ENCODE results near the gene PHTF1.

DNA sequence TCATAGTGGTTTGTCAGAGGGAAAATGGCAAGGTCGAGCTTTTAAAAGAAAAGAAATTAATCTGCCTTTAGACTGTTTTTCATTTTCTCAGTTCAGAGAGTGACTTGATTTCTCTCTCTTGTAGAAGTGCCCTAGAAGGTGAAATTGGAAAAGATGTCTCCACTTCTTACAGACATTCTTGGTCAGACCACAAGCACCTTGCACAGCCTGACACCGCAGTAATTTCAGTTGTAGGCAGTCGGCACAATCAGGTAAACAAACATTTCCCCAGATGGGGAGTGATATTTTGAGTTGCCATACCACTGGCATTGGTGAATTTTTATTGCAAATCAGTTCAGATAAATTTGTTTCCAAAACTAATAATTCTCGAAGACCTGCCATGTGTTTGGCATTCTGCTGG lies 86.8 kb downstream of the PHTF1 start:
- no peak for TF ChIP-seq POLR2A (IDR thresholded peaks at IDR 0.05)
- TF ChIP-seq, protein P1, sequence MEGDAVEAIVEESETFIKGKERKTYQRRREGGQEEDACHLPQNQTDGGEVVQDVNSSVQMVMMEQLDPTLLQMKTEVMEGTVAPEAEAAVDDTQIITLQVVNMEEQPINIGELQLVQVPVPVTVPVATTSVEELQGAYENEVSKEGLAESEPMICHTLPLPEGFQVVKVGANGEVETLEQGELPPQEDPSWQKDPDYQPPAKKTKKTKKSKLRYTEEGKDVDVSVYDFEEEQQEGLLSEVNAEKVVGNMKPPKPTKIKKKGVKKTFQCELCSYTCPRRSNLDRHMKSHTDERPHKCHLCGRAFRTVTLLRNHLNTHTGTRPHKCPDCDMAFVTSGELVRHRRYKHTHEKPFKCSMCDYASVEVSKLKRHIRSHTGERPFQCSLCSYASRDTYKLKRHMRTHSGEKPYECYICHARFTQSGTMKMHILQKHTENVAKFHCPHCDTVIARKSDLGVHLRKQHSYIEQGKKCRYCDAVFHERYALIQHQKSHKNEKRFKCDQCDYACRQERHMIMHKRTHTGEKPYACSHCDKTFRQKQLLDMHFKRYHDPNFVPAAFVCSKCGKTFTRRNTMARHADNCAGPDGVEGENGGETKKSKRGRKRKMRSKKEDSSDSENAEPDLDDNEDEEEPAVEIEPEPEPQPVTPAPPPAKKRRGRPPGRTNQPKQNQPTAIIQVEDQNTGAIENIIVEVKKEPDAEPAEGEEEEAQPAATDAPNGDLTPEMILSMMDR (IDR thresholded peaks at IDR 0.05), result no peak
